ENCODE data around the gene SKAP1.
"Not testable (repeated sequence)": the region's sequence is repeated elsewhere in the genome, so short reads cannot be mapped to it uniquely, and the experiment has no call there.

Gene SKAP1

GRCh38 chr17:48313096-48313755, 116.8 kb downstream of the SKAP1 start:
- no peak for DNase-seq

- DNase-seq: no peak
Observed at GRCh38 chr17:48311324-48311723, 118.7 kb downstream of the SKAP1 start.

- DNase-seq: no peak
Observed at GRCh38 chr17:48310748-48311213, 119.2 kb downstream of the SKAP1 start.

GRCh38 chr17:48308581-48308980, 121.4 kb downstream of the SKAP1 start:
- no peak for DNase-seq

- DNase-seq: peak; percentile 55
Observed at GRCh38 chr17:48307814-48308411, 122.1 kb downstream of the SKAP1 start.

GRCh38 chr17:48307255-48307654, 122.8 kb downstream of the SKAP1 start:
- DNase-seq: no peak

GRCh38 chr17:48301002-48301401, 129.0 kb downstream of the SKAP1 start:
- DNase-seq: no peak

- no peak for DNase-seq
Observed at GRCh38 chr17:48299760-48300159, 130.3 kb downstream of the SKAP1 start.

GRCh38 chr17:48297825-48298224, 132.2 kb downstream of the SKAP1 start:
- DNase-seq: no peak

- no peak for DNase-seq
Observed at GRCh38 chr17:48296453-48296852, 133.6 kb downstream of the SKAP1 start.

- no peak for DNase-seq
Observed at GRCh38 chr17:48295362-48296288, 134.4 kb downstream of the SKAP1 start.

- no peak for DNase-seq
Observed at GRCh38 chr17:48294806-48295361, 135.1 kb downstream of the SKAP1 start.

- no peak for DNase-seq
Observed at GRCh38 chr17:48294020-48294805, 135.8 kb downstream of the SKAP1 start.

GRCh38 chr17:48293319-48294019, 136.5 kb downstream of the SKAP1 start:
- DNase-seq: no peak

- no peak for DNase-seq
Observed at GRCh38 chr17:48290378-48290777, 139.6 kb downstream of the SKAP1 start.

- not testable (repeated sequence) for DNase-seq
Observed at GRCh38 chr17:48286917-48287316, 143.1 kb downstream of the SKAP1 start.

GRCh38 chr17:48285614-48286013, 144.4 kb downstream of the SKAP1 start:
- no peak for DNase-seq

GRCh38 chr17:48283907-48284306, 146.1 kb downstream of the SKAP1 start:
- no peak for DNase-seq

- DNase-seq: no peak
Observed at GRCh38 chr17:48283411-48283810, 146.6 kb downstream of the SKAP1 start.

- DNase-seq: no peak
Observed at GRCh38 chr17:48282303-48282702, 147.7 kb downstream of the SKAP1 start.

- no peak for DNase-seq
Observed at GRCh38 chr17:48278760-48279491, 151.1 kb downstream of the SKAP1 start.
